Panc1 (cell line): Measurements from ENCODE around the gene TRIM16.
"Not testable (repeated sequence)": the region's sequence is repeated elsewhere in the genome, so short reads cannot be mapped to it uniquely, and the experiment has no call there.

Experiments used
- POLR2AphosphoS5 ChIP-seq: IDR thresholded peaks from 2 replicates; pipeline ENCODE4 v1.6.1; 2012; ENCODE audit warnings: mild to moderate bottlenecking, low read depth, low read length, moderate library complexity
- TF ChIP-seq, protein P1 (sequence below): fragments of 450-650 bp; IDR thresholded peaks from 2 replicates; pipeline ENCODE4 v1.5.1; 2017; ENCODE audit warnings: mild to moderate bottlenecking

DNA sequence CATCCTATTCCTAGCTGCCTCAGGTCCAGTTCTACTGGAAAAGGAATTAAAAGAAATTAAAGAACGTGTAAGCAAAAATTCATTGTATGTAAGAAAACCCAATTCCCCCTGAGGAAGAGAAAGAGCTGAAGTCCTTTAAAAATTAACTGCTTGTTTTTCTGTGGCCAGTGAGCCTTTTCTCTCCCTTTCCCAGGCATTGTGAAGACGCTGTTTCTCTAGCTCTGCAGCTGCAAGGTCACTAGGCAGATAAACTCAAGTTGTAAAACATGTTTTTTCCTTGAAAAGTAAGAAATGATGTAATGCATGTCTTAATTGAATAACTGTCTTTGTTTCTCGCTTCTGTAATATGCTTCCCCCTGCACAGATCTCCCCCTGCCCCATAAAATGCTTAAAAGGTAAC is 29.7 kb downstream of the TRIM16 start:
- TF ChIP-seq, protein P1, sequence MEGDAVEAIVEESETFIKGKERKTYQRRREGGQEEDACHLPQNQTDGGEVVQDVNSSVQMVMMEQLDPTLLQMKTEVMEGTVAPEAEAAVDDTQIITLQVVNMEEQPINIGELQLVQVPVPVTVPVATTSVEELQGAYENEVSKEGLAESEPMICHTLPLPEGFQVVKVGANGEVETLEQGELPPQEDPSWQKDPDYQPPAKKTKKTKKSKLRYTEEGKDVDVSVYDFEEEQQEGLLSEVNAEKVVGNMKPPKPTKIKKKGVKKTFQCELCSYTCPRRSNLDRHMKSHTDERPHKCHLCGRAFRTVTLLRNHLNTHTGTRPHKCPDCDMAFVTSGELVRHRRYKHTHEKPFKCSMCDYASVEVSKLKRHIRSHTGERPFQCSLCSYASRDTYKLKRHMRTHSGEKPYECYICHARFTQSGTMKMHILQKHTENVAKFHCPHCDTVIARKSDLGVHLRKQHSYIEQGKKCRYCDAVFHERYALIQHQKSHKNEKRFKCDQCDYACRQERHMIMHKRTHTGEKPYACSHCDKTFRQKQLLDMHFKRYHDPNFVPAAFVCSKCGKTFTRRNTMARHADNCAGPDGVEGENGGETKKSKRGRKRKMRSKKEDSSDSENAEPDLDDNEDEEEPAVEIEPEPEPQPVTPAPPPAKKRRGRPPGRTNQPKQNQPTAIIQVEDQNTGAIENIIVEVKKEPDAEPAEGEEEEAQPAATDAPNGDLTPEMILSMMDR = not testable (repeated sequence)
- TF ChIP-seq POLR2AphosphoS5 = not testable (repeated sequence)
